GM18870 (cell line): ENCODE data around the gene CTSO.
"Not testable (repeated sequence)": the region's sequence is repeated elsewhere in the genome, so short reads cannot be mapped to it uniquely, and the experiment has no call there.

Experiments used
- ATAC-seq: cut with Tn5 transposase; IDR thresholded peaks from one replicate; pipeline ENCODE4 v1.9.1; 2021; ENCODE audit warnings: moderate library complexity; ENCODE audit not compliant: unreplicated experiment

The CTSO gene

DNA sequence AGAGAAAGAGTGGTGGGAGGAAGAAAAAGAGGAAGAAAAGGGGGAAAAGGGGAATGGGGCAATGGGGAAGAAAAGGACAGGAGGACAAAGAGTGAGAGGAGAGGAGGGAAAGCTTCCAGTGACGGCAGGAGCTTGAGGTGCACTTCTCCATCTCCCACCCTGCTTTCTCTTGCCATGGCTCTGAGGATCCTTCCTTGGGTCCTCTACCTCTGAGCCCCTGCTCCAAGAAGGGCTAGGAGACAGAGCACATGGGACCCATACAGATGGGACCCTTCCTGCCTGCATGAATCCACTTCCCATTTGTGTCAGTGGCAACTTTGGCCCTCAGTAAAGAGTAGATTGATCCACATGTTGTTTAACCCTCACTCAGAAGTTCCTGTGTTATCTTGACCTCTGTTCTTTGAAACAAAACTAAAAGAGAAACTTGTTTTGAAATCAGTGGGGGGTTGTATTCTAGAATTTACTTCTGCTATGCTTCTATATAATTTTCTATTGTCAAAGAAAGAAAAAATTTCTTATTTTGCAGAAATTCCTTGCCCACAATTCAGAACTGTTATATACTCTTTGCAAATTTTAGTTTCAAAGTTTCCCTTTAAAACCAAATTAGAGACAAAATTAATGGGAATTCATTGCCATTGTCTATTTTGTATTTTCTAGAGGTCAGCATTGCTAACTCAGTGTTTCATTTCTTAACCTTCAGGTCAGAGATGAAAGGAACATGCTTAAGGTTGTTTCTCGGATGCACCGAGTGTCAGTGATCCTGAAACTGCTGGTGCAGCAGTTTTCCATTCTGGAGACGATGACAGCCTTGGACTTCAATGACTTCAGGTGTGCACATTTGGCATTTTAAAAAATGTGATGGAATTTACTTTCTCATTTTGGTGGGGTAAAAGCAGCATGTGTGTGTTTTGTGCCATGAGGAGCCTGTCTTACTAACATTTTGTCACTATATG is 45.2 kb downstream of the CTSO start:
- no peak for ATAC-seq

DNA sequence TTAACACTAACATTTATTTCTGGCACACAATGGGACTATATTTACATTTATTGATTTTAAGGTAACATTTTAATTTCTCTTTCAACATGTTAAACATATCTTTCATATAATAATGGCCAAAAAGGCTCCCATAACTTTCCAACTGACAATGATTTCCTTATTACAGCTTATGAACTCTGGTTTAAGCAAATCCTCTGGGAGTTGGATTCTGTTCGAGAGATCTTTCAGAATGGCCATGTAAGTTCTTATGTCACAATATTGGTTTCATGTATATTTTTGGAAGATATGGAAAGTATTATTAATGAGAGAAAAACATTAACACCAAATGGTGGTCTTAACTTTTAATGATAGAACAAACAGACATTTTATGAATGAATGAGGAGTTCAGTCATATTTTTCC is 46.1 kb downstream of the CTSO start:
- ATAC-seq: no peak

- ATAC-seq: no peak
Observed at GRCh38 chr4:155906554-155907247, 47.0 kb downstream of the CTSO start.

DNA sequence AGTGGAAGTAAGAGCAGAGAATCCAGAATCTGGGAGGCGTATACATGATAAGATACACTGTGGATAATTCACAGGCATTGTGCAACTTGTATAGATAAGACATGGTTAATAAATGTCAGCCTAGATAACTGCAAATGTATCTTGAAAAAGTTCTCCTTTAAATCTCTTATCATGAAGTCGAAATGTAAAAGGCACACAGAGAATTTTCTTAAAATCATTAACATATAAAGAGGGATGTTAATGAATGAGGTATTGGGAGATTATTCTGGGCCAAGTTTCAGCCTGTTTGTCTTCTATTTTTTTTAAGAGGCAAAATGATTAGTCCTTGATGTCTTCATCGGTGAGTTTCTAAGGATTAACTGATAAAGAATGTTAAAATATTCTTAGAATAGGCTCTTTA is 49.3 kb downstream of the CTSO start:
- no peak for ATAC-seq

DNA sequence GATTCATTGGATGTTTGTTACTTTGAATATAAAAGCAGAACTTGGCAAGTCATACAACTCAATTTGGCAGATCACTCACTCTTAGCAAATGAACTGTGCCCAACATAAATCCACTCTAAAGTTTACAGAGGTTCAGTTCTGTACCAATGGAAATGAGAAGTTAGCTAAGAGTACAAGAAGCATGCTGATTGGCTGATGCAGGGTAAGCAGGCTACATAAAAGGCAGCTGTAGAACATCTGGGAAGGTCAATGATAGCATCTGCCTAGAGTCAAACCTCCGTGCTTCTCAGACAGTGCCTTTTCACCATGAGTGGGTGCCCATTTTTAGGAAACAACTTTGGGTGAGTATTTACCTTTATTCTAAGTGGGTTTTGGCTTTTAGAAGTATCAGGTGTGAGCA is 50.2 kb downstream of the CTSO start, which contains the start of gene TDO2:
Gene TDO2, plus strand, starts transcription at position 244 of the 400 bp plus-strand sequence. Its CDS starts 63 bp downstream, at position 307.
- ATAC-seq: no peak

GRCh38 chr4:155901013-155901412 is 52.7 kb downstream of the CTSO start:
- no peak for ATAC-seq

GRCh38 chr4:155900381-155900780 is 53.3 kb downstream of the CTSO start:
- no peak for ATAC-seq

DNA sequence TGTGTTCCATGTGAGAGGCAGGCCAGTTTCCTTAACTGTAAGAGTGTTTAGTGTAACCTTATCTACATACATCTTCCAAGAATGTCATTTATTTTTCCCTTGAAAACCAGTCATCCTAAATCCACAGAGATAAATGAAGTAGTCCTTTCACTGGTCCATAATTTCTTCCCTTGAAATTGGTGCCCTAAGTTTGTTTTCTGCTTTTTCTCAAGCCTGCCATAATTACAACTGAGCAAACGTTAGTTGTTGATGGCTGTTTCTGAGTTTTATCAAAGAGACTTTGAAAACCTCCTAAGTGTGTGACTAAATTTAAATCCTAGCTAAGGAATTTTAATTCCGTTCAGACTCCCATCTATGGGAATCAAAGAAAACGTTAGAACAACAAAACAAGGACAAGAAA is 53.8 kb downstream of the CTSO start:
- ATAC-seq: no peak

DNA sequence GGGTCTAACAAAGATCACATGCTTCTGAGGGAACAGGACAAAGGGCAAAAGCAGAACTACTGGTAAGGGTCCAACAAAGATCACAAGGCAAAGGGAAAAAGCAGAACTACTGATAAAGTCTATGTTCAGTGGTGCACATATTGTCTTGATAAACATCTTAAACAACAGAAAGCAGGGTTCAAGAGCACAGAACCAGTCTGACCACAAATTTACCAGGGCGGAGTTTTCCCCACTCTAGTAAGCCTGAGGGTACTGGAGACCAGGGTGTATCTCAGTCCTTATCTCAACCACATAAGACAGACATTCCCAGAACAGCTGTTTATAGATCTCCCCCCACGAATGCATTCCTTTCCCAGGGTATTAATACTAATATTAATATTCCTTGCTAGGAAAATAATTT is 55.3 kb downstream of the CTSO start:
- ATAC-seq: not testable (repeated sequence)

GRCh38 chr4:155891058-155891457 is 62.6 kb downstream of the CTSO start:
- ATAC-seq: no peak

DNA sequence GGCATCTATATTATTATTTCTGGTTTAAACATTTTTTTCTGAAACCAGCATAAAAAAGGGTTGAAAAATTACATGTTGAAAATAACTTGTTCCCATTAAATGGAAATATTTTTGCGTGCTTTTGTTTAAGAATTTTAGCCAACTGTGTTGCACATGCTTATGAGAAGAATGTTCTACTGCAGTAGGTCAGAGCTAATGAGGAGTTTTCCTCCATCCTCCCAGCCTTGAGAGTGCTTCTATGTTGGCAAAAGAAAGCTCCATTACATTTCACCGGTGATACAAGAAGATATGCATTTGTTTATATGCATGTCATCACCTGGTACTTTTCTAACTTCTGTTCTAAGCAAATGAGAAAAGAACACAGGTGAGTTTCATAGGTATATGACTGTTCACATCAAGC is 63.7 kb downstream of the CTSO start:
- no peak for ATAC-seq

- peak; percentile 98 for ATAC-seq
Observed at GRCh38 chr4:155889031-155889793, 64.5 kb downstream of the CTSO start.

- no peak for ATAC-seq
Observed at GRCh38 chr4:155887847-155888570, 65.7 kb downstream of the CTSO start.

DNA sequence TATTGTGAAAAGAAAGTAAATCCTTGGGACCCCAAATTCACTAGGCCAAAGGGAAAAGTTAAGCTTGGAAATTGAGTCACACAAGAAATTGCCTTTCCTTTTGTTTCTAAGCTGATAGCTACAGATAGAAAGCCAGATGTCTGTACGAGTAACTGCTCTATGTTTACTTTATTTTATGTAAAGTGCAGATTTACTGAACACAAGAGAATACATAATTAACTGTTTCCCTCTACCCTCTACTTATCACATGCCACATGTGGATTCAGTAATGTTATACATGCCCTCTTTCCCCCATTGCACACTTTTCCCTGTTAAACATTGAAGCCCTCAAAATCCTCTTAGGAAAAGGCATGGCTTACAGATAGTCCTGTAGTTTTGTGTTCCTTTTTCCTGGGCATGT is 66.6 kb downstream of the CTSO start:
- ATAC-seq: no peak

DNA sequence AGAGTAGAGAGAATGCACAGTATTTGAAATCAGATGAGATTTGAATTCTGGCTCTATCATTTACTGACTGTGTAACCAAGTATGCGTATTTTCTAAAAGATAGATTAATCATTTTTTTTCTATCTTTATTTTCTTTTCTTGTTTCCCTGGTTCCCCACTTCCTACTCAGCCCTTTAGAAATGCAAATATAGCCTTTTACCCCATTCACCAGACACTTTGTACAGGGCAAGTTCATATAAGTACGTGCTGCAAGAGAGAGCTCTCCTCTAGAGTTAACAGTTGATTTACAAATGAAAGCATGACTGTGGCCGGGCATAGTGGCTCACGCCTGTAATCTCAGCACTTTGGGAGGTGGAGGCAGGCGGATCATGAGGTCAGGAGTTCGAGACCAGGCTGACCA is 68.0 kb downstream of the CTSO start:
- ATAC-seq: no peak

- ATAC-seq: peak; percentile 38
Observed at GRCh38 chr4:155883895-155884294, 69.8 kb downstream of the CTSO start.

DNA sequence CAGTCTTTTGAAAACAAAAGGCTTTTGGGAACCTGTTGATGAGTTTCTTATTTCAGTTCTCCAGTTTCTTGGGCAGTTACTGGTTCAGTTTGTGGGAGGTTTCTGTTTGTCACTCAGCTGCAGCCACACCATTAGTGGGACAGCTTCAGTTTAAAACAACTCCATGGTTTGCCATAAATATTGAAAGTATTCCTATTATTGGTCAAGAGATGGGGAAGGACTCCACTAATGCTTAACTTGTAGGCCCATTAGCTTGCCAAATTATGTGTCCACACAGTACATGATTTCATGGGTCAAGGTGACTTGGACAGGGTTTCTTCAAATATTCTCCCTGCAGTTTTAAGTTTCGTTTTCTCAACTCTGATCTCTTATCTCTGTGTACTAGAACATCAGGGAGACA is 72.1 kb downstream of the CTSO start:
- ATAC-seq: peak; percentile 52

- no peak for ATAC-seq
Observed at GRCh38 chr4:155879767-155880166, 73.9 kb downstream of the CTSO start.

GRCh38 chr4:155878611-155879010 is 75.1 kb downstream of the CTSO start:
- ATAC-seq: no peak

DNA sequence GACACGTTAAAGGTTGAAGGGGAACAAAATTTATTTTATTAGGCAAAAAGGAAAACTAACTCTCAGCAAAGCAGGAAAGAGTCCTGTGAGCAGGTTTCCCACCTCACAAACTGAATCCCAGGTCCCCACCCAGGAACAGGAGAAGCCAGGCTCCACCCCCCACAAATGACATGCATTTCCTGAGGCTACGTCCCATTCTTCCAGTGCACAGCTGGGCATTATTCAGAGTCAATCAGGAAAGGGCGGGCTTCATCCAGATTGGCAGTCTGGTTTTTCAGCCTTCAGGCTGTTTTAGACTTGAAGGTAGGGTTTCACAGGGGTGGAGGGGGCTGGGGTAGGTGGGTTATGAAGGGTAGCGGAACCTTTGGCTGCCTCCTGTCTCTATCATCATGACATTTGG is 75.7 kb downstream of the CTSO start:
- ATAC-seq: no peak

- no peak for ATAC-seq
Observed at GRCh38 chr4:155875878-155876277, 77.8 kb downstream of the CTSO start.
